ENCODE data around the gene NEUROD2.
A peak's percentile ranks its signal among the peaks of the same experiment; 100 is the strongest.

The NEUROD2 gene

GRCh38 chr17:39576187-39576586, 31.5 kb downstream of the NEUROD2 start:
- H3K27me3 ChIP-seq (replicated peaks; ENCODE audit: insufficient read depth, low read length) = no peaks in the 10 kb centered on the region
- TF ChIP-seq EZH2 (optimal IDR thresholded peaks at IDR 0.05; ENCODE audit: low read depth, low read length) (no peak), CTCF (IDR thresholded peaks at IDR 0.05; ENCODE audit: low read length) (0 out of 2 replicates have a peak, but pooled peaks have one; percentile 17)
- no peak overlapping the region for H3K9ac ChIP-seq (ENCODE audit: low read length)
- no peaks in the 10 kb centered on the region for H4K20me1 ChIP-seq (ENCODE audit: insufficient read depth, low read length)
- DNase-seq = no peak
- no peak overlapping the region for H2AFZ ChIP-seq (ENCODE audit: low read length)
- no peaks in the 10 kb centered on the region for H3F3A ChIP-seq (ENCODE audit: insufficient read depth, low read length)
- no peak overlapping the region for H3K4me2 ChIP-seq (ENCODE audit: low read depth, low read length)
- no peak overlapping the region for H3K27ac ChIP-seq (ENCODE audit: low read length)
- H3K36me3 ChIP-seq (replicated peaks; ENCODE audit: insufficient read depth, low read length) = no peaks in the 10 kb centered on the region
- H3K4me1 ChIP-seq (ENCODE audit: low read length) = no peaks in the 10 kb centered on the region
- H3K9me3 ChIP-seq (replicated peaks; ENCODE audit: insufficient read depth, low read length) = no peaks in the 10 kb centered on the region
- H3K4me3 ChIP-seq (ENCODE audit: low read length) = no peak overlapping the region
- H3K79me2 ChIP-seq (ENCODE audit: low read length) = no peaks in the 10 kb centered on the region
- no peaks in the 10 kb centered on the region for H3K9me2 ChIP-seq (replicated peaks; ENCODE audit: insufficient read depth, low read length)

- no peaks in the 10 kb centered on the region for H3K9me3 ChIP-seq (replicated peaks; ENCODE audit: insufficient read depth, low read length)
- no peak overlapping the region for H3K4me3 ChIP-seq (ENCODE audit: low read length)
- no peak overlapping the region for H3K27ac ChIP-seq (ENCODE audit: low read length)
- no peak overlapping the region for H2AFZ ChIP-seq (ENCODE audit: low read length)
- H3K36me3 ChIP-seq (replicated peaks; ENCODE audit: insufficient read depth, low read length) = no peaks in the 10 kb centered on the region
- no peak overlapping the region for H3K4me2 ChIP-seq (ENCODE audit: low read depth, low read length)
- H3K4me1 ChIP-seq (ENCODE audit: low read length) = no peaks in the 10 kb centered on the region
- H4K20me1 ChIP-seq (ENCODE audit: insufficient read depth, low read length) = no peaks in the 10 kb centered on the region
- no peak for DNase-seq
- H3K9ac ChIP-seq (ENCODE audit: low read length) = no peak overlapping the region
- no peaks in the 10 kb centered on the region for H3F3A ChIP-seq (ENCODE audit: insufficient read depth, low read length)
- H3K79me2 ChIP-seq (ENCODE audit: low read length) = no peaks in the 10 kb centered on the region
- TF ChIP-seq CTCF (IDR thresholded peaks at IDR 0.05; ENCODE audit: low read length) (no peak), EZH2 (optimal IDR thresholded peaks at IDR 0.05; ENCODE audit: low read depth, low read length) (no peak), EZH2phosphoT487 (IDR thresholded peaks at IDR 0.05; ENCODE audit: low read length) (no peak)
- no peaks in the 10 kb centered on the region for H3K9me2 ChIP-seq (replicated peaks; ENCODE audit: insufficient read depth, low read length)
- no peaks in the 10 kb centered on the region for H3K27me3 ChIP-seq (replicated peaks; ENCODE audit: insufficient read depth, low read length)
These were observed 34.0 kb downstream of the NEUROD2 start for GRCh38 chr17:39573447-39574298.

DNA sequence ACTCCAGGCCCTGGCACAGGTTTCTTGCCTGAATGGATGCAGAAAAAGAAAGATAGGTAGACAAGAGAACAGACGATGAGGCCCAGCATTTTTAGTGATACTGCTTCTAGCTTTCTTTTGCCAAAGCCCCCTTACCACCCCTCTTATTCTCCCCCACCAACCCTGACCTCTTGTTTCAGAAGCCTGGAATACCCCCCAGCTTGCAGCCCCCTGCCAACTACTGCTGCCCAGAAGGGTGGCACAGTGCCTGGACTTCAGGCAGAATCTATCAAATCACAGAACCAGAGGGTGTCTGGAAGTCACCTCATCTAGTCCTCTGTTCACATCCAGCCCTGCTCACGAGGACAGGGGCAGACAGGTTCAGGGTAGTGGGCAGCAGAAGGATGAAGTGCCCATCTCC, 35.6 kb downstream of the NEUROD2 start:
- Histone ChIP-seq H3K4me1 (ENCODE audit: low read length) (no peaks in the 10 kb centered on the region), H3K4me3 (ENCODE audit: low read length) (no peak overlapping the region), H4K20me1 (ENCODE audit: insufficient read depth, low read length) (no peaks in the 10 kb centered on the region), H3F3A (ENCODE audit: insufficient read depth, low read length) (no peaks in the 10 kb centered on the region), H3K9ac (ENCODE audit: low read length) (no peak overlapping the region), H3K9me3 (replicated peaks; ENCODE audit: insufficient read depth, low read length) (no peaks in the 10 kb centered on the region), H3K36me3 (replicated peaks; ENCODE audit: insufficient read depth, low read length) (no peaks in the 10 kb centered on the region), H3K4me2 (ENCODE audit: low read depth, low read length) (no peak overlapping the region), H3K9me2 (replicated peaks; ENCODE audit: insufficient read depth, low read length) (no peaks in the 10 kb centered on the region), H3K27me3 (replicated peaks; ENCODE audit: insufficient read depth, low read length) (no peaks in the 10 kb centered on the region), H2AFZ (ENCODE audit: low read length) (no peak overlapping the region), H3K79me2 (ENCODE audit: low read length) (no peaks in the 10 kb centered on the region), H3K27ac (ENCODE audit: low read length) (no peak overlapping the region)
- TF ChIP-seq CTCF (IDR thresholded peaks at IDR 0.05; ENCODE audit: low read length) = no peak
- TF ChIP-seq EZH2phosphoT487 (IDR thresholded peaks at IDR 0.05; ENCODE audit: low read length) = no peak
- TF ChIP-seq EZH2 (optimal IDR thresholded peaks at IDR 0.05; ENCODE audit: low read depth, low read length) = no peak
- DNase-seq = no peak

All from MM.1S (cell line).